C4-2B (cell line): ENCODE measurements around the gene SRCAP.

ENCODE experiments used
- H3K27ac ChIP-seq: fragments of 450-650 bp; 2 replicates; pipeline ENCODE4 v1.5.1; 2017
- ZFX ChIP-seq: fragments of 450-650 bp; IDR thresholded peaks from 2 replicates; pipeline ENCODE4 v1.6.1; 2017
- TF ChIP-seq, protein P1 (sequence below): fragments of 450-650 bp; conservative IDR thresholded peaks from 2 replicates; pipeline ENCODE4 v1.5.1; 2017; ENCODE audit warnings: mild to moderate bottlenecking

SRCAP gene

DNA sequence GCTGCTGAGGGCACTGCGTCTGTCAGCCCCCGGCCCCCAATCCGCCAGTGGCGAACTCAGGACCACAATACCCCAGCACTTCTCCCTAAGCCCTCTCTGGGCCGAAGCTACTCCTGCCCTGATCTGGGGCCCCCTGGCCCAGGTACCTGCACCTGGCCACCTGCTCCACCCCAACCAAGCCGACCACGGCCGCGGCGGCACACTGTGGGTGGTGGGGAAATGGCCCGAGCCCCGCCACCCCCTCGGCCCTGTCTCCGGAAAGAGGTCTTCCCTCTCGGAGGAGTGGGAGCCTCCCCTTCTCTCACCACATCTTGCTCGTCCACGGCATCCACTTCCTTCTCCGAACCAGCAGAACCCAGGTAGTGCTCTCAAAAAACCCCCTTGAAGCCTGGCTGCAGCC, 44.1 kb upstream of the SRCAP start:
- H3K27ac ChIP-seq: no peak overlapping the region
- no peak for TF ChIP-seq ZFX
- TF ChIP-seq, protein P1, sequence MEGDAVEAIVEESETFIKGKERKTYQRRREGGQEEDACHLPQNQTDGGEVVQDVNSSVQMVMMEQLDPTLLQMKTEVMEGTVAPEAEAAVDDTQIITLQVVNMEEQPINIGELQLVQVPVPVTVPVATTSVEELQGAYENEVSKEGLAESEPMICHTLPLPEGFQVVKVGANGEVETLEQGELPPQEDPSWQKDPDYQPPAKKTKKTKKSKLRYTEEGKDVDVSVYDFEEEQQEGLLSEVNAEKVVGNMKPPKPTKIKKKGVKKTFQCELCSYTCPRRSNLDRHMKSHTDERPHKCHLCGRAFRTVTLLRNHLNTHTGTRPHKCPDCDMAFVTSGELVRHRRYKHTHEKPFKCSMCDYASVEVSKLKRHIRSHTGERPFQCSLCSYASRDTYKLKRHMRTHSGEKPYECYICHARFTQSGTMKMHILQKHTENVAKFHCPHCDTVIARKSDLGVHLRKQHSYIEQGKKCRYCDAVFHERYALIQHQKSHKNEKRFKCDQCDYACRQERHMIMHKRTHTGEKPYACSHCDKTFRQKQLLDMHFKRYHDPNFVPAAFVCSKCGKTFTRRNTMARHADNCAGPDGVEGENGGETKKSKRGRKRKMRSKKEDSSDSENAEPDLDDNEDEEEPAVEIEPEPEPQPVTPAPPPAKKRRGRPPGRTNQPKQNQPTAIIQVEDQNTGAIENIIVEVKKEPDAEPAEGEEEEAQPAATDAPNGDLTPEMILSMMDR: no peak

DNA sequence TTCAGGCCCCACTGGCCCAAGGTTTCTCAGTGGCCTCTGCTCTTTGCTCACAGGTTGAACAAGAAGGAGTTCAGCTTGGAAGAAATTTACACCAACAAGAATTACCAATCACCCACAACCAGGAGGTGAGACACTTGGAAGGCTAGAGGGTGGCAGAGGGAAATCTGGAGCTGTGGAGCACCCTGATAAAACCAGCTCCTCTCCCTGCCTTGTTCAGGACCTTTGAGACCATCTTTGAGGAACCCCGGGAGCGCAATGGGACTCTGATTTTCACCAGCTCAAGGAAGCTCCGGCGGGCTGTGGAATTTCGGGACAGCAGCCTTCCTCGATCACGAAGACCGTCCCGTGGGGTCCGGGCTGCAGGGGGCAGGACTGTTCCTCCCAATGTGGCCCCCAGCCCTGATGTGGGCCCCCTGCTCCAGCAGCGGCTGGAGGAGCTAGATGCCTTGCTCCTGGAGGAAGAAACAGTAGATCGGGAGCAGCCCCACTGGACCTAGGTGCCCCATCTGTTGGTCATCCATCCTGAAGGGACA, 43.1 kb upstream of the SRCAP start:
- no peak overlapping the region for H3K27ac ChIP-seq
- TF ChIP-seq, protein P1: no peak
- no peak for TF ChIP-seq ZFX

DNA sequence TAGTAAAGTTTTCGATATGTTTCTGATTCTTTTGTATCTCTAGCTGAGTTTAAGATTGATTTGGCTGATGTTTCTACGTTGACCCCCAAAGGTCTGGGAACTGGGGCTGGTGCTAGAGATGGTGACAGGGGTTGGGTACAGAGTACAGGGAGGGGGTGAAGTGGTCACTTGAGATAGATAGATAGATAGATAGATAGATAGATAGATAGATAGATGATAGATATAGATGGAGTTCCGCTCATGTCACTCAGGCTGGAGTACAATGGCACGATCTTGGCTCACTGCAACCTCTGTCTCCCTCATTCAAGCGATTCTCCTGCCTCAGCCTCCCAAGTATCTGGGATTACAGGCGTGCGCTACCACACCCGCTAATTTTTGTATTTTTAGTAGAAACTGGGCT, 42.6 kb upstream of the SRCAP start:
- TF ChIP-seq, protein P1: no peak
- TF ChIP-seq ZFX: no peak
- peak overlapping the region; percentile 94 for H3K27ac ChIP-seq

DNA sequence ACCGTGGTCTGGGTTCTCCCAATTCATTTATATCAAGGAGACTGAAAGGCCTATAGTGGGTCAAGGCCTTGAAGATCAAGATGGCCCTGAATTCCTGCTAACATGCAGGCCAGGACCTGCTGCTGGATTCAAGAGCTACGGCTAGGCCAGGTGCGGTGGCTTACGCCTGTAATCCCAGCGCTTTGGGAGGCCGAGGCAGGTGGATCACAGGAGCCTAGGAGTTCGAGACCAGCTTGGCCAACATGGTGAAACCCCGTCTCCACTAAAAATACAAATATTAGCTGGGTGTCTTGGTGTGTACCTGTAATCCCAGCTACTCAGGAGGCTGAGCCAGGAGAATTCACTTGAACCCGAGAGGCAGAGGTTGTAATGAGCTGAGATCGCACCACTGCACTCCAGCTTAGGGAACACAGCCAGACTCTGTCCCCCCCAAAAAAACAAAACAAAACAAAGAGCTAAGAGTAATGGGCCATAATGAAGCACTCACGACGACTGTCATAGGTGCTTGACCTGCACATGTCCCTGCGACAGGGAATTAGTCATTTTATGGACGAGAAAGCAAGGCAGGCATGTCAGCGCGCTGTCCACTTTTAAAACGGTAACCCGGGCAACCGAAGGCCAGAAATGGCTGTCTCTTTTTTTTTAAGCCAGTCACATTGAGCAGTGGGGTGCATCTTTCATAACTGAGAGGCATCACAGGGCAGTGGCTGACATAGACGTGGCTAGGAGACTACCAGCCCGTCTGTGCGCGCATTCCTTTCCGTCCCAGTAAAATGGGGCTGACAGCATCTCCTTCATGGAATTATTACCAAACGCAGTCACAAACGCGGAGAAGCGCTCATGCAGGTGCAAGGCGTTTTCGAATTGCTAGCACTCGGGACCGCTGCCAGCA, 41.8 kb upstream of the SRCAP start:
- H3K27ac ChIP-seq: peak overlapping the region; percentile 94
- no peak for TF ChIP-seq ZFX
- TF ChIP-seq, protein P1: no peak

DNA sequence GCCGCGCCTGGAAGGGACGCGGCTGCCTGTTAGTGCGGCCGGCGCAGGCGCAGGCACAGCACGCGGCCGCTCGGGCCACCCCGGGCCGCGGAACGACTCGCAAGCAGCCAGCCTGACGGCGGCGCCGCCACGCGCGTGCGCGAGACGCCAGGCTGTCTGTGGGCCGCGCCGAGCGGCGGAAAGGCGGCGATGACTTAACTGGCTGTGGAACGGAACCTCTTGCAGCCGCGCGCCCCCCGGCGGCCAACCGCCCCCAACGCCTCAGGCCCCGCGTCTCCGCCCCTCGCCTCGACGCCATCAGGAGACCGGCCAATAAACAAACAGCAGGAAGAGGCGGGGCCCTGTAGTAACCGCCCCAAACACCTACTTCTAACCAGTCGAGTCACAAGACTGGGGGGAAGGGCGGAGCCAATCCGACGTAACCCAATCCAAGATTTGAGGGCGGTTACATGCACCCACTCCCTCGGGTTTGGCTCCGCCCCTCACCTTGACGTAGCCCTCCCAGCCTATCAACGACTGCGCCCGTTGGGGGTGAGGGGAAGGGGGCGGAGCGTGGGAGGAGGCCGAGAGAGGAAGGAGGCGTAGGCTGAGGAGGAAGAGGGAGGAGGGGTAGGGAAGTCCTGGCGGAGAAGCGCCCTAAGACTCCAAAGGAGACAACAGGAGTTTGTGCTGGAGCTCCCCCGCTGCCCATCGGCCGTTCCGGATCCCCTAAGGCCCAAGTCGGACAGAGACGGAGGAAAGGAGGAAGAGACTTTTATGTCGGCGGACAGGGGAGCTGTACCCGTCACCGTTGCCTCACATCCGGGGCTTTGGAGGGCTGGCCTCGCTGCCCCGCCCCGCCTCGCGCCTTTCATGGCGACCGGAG, 40.9 kb upstream of the SRCAP start, which contains the start of gene FBRS:
Gene FBRS, plus strand, starts transcription at position 566 of the 865 bp plus-strand sequence. CDS start 1,088 bp downstream, outside the sequence.
- H3K27ac ChIP-seq: peak within 1 kb of the TSS; percentile 94
- TF ChIP-seq, protein P1: peak; percentile 97
- no peak for TF ChIP-seq ZFX

DNA sequence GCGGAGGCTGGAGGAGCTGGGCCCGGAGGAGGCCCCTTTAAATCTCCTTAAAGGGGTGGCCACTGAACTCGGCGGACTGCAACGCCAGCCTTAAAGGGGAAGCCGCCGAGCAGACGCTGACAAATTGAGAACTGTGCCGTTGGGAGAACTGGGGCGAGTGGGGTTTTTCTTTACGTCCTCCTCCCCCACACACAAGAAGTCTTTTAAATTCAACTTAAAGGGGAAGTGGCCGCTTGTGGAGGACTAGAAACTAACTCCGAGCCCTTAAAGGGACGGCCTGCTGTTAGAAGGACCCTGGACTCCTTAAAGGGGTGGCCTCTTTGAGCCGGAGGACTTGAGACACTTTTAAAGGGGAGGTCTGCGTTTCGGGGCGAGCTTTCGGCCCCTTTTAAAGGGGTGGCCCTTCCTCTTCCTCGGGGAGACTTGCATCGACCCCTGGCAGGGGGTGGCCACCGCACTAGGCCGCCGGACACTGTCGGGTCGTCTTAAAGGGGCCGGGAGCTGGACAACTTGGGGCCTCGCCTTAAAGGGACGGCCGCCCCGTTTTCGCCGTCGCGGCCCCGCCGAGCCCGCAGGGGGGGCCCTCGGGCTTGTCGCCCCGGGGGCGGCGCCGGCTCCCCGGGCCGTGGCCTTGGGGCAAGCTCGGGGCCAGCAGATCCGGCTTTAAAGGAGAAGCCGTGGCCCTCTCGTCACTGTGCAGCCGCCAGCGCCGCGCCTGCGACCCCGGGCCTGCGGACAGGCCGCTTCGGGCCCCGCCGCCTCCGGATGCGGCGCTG, 40.1 kb upstream of the SRCAP start:
- peak overlapping the region; percentile 94 for H3K27ac ChIP-seq
- TF ChIP-seq, protein P1: no peak; the same call in 1 of the 2 replicates
